Ectodermal cell (in vitro differentiated cells): ENCODE data around the gene PGRMC2.
"Not testable (repeated sequence)": the region's sequence is repeated elsewhere in the genome, so short reads cannot be mapped to it uniquely, and the experiment has no call there.

ENCODE experiments used
- H3K27ac ChIP-seq: 2 replicates; pipeline ENCODE4 v1.7.0; 2013; ENCODE audit warnings: mild to moderate bottlenecking, low read depth, low read length; ENCODE audit not compliant: insufficient read depth, poor library complexity, severe bottlenecking
- H3K27me3 ChIP-seq: 2 replicates; pipeline ENCODE4 v1.7.0; 2013; ENCODE audit warnings: mild to moderate bottlenecking, low read length; ENCODE audit not compliant: insufficient read depth, control insufficient read depth, poor library complexity, severe bottlenecking
- H3K36me3 ChIP-seq: one replicate; pipeline ENCODE4 v1.7.0; 2013; ENCODE audit warnings: low read length; ENCODE audit not compliant: control insufficient read depth, insufficient read depth
- H3K4me1 ChIP-seq: one replicate; pipeline ENCODE4 v1.7.0; 2013; ENCODE audit warnings: low read length; ENCODE audit not compliant: control insufficient read depth, insufficient read depth
- H3K4me3 ChIP-seq: 2 replicates; pipeline ENCODE4 v1.7.0; 2013; ENCODE audit warnings: low read depth, low read length, control low read depth; ENCODE audit not compliant: insufficient read depth
- H3K9me3 ChIP-seq: 2 replicates; pipeline ENCODE4 v1.7.0; 2013; ENCODE audit warnings: mild to moderate bottlenecking, low read length, moderate library complexity; ENCODE audit not compliant: control insufficient read depth
- WGBS, 2 experiments: methylation state at CpG; one replicate each; pipeline ENCODE4 v1.1.7; 2013; ENCODE audit warnings: missing lambda C conversion rate in 2 of 2; 5-methylcytosine and 5-hydroxymethylcytosine counted together

PGRMC2 gene

GRCh38 chr4:128275346-128275745 lies 12.3 kb downstream of the PGRMC2 start:
- Histone ChIP-seq H3K27ac (no peak overlapping the region), H3K4me3 (no peak overlapping the region), H3K27me3 (no peaks in the 10 kb centered on the region), H3K9me3 (no peaks in the 10 kb centered on the region), H3K4me1 (no peaks in the 10 kb centered on the region), H3K36me3 (peaks cover 6% of the 10 kb centered on the region)

- no peak overlapping the region for H3K27ac ChIP-seq
- H3K27me3 ChIP-seq, result no peaks in the 10 kb centered on the region
- no peaks in the 10 kb centered on the region for H3K9me3 ChIP-seq
- H3K4me3 ChIP-seq, result no peak overlapping the region
- H3K4me1 ChIP-seq, result no peaks in the 10 kb centered on the region
- H3K36me3 ChIP-seq, result peaks cover 6% of the 10 kb centered on the region
- WGBS, 2 experiments, result no CpG with 5 or more reads among the region's 1 CpG
Measured at GRCh38 chr4:128271551-128271950, 16.1 kb downstream of the PGRMC2 start.

- WGBS, 2 experiments, result 92 to 97% methylated on average over 4 to 5 of the region's 5 CpGs
- no peaks in the 10 kb centered on the region for H3K9me3 ChIP-seq
- H3K36me3 ChIP-seq, result peaks cover 6% of the 10 kb centered on the region
- H3K4me1 ChIP-seq, result no peaks in the 10 kb centered on the region
- no peak overlapping the region for H3K4me3 ChIP-seq
- no peak overlapping the region for H3K27ac ChIP-seq
- H3K27me3 ChIP-seq, result no peaks in the 10 kb centered on the region
Measured at GRCh38 chr4:128268970-128269369, 18.6 kb downstream of the PGRMC2 start.

- 82 to 96% methylated on average over 2 of the region's 2 CpGs for WGBS, 2 experiments
- H3K4me1 ChIP-seq, result no peaks in the 10 kb centered on the region
- no peak overlapping the region for H3K4me3 ChIP-seq
- no peaks in the 10 kb centered on the region for H3K27me3 ChIP-seq
- peaks cover 6% of the 10 kb centered on the region for H3K36me3 ChIP-seq
- no peaks in the 10 kb centered on the region for H3K9me3 ChIP-seq
- H3K27ac ChIP-seq, result no peak overlapping the region
Measured at GRCh38 chr4:128267745-128268144, 19.9 kb downstream of the PGRMC2 start.

- not testable (repeated sequence) for H3K4me3 ChIP-seq, H3K27ac ChIP-seq, H3K9me3 ChIP-seq, H3K27me3 ChIP-seq, H3K36me3 ChIP-seq, H3K4me1 ChIP-seq
- WGBS, 2 experiments, result 89 to 91% methylated on average over 2 to 3 of the region's 3 CpGs
Measured at GRCh38 chr4:128267171-128267570, 20.4 kb downstream of the PGRMC2 start.

- H3K27me3 ChIP-seq, H3K9me3 ChIP-seq, H3K4me3 ChIP-seq, H3K36me3 ChIP-seq, H3K27ac ChIP-seq, H3K4me1 ChIP-seq: not testable (repeated sequence)
- WGBS, 2 experiments, result 81 to 82% methylated on average over 3 of the region's 3 CpGs
Measured at GRCh38 chr4:128265550-128265949, 22.1 kb downstream of the PGRMC2 start.

GRCh38 chr4:128259889-128260288 lies 27.7 kb downstream of the PGRMC2 start:
- H3K27ac ChIP-seq, H3K4me1 ChIP-seq, H3K4me3 ChIP-seq, H3K9me3 ChIP-seq, H3K27me3 ChIP-seq, H3K36me3 ChIP-seq: not testable (repeated sequence)
- WGBS, 2 experiments, result 82 to 85% methylated on average over 5 of the region's 5 CpGs

- not testable (repeated sequence) for H3K4me3 ChIP-seq, H3K9me3 ChIP-seq, H3K27me3 ChIP-seq, H3K27ac ChIP-seq, H3K4me1 ChIP-seq, H3K36me3 ChIP-seq
- WGBS, 2 experiments, result 83% methylated on average over 4 of the region's 4 CpGs
Measured at GRCh38 chr4:128258166-128258565, 29.4 kb downstream of the PGRMC2 start.

GRCh38 chr4:128256539-128256938 lies 31.1 kb downstream of the PGRMC2 start:
- Histone ChIP-seq H3K36me3 (no peaks in the 10 kb centered on the region), H3K9me3 (no peaks in the 10 kb centered on the region), H3K4me1 (no peaks in the 10 kb centered on the region), H3K27ac (no peak overlapping the region), H3K4me3 (no peak overlapping the region), H3K27me3 (no peaks in the 10 kb centered on the region)
- WGBS, 2 experiments, result 88% methylated on average over 1 of the region's 1 CpG; no CpG with 5 or more reads in 1 of the 2 experiments

- Histone ChIP-seq H3K27ac (no peak overlapping the region), H3K27me3 (no peaks in the 10 kb centered on the region), H3K4me1 (no peaks in the 10 kb centered on the region), H3K36me3 (no peaks in the 10 kb centered on the region), H3K9me3 (no peaks in the 10 kb centered on the region), H3K4me3 (no peak overlapping the region)
- 95 to 97% methylated on average over 2 to 3 of the region's 3 CpGs for WGBS, 2 experiments
Measured at GRCh38 chr4:128255906-128256305, 31.7 kb downstream of the PGRMC2 start.
